Body of pancreas (tissue), 4 donors: Measurements from ENCODE around the gene UAP1L1. TPM values are rescaled to one million over a fixed set of nuclear protein-coding genes. Genes with fewer than 3 reads are reported as not detected.
A peak's percentile ranks its signal among the peaks of the same experiment; 100 is the strongest.

Source experiments
- ATAC-seq: fragments of 150-250 bp; one replicate; pipeline ENCODE4 v1.9.1; 2016
- DNase-seq, 4 donors: peaks; one replicate each; pipeline ENCODE4 v3.0.0-alpha.2; 2019
- H3K27ac ChIP-seq, 4 donors: fragments of 200-600 bp; sonication (generic); 1 replicate in 3 of 4; 2 replicates in 1 of 4; pipeline versions ENCODE4 v1.5.1 to v1.6.1; 2016 to 2019; ENCODE audit warnings: mild to moderate bottlenecking in 1 of 4, mixed read lengths in 1 of 4, moderate library complexity in 1 of 4
- H3K27me3 ChIP-seq, 2 donors: fragments of 200-600 bp; sonication (generic); one replicate each; pipeline ENCODE4 v1.6.0; 2016; ENCODE audit warnings: mild to moderate bottlenecking in 1 of 2
- H3K36me3 ChIP-seq, 2 donors: fragments of 200-600 bp; sonication (generic); replicated peaks in 1 of 2; 2 replicates each; pipeline ENCODE4 v1.5.1; 2016; ENCODE audit warnings: low read depth in 2 of 2; ENCODE audit not compliant: insufficient read depth in 1 of 2
- H3K4me1 ChIP-seq: fragments of 200-600 bp; sonication (generic); one replicate; pipeline ENCODE4 v1.6.0; 2016
- H3K4me3 ChIP-seq, 2 donors: fragments of 200-600 bp; sonication (generic); 1 replicate in 1 of 2; 2 replicates in 1 of 2; pipeline ENCODE4 v1.5.1; 2016 to 2019
- H3K9me3 ChIP-seq, 3 donors: fragments of 200-600 bp; sonication (generic); 1 replicate in 2 of 3; 2 replicates in 1 of 3; pipeline ENCODE4 v1.5.1; 2016
- POLR2A ChIP-seq, 3 donors: fragments of 450-650 bp; IDR thresholded peaks; one replicate each; pipeline ENCODE4 v1.6.1; 2016; ENCODE audit warnings: antibody characterized with exemption in 3 of 3, mild to moderate bottlenecking in 2 of 3
- WGBS, 2 donors: methylation state at CpG; one replicate each; pipeline ENCODE4 v1.1.5; 2017; 5-methylcytosine and 5-hydroxymethylcytosine counted together
- intact Hi-C: fragments of 100-400 bp; cut with DNase I; formaldehyde crosslinking; loops from one replicate; pipeline ENCODE4 v1.15.1; 2023
- total RNA-seq, 2 donors: library from RNA; depleted of rRNA; stranded (reverse); fragments of >200 nt; gene quantifications; one replicate each; pipeline ENCODE4 v1.1.0, GENCODE V29; 2016
- TF ChIP-seq, protein P1 (sequence below), 7 experiments: fragments of 450-650 bp in 4 of 7; fragments of 200-600 bp in 3 of 7; sonication (generic) in 3 of 7; IDR thresholded peaks; one replicate each; pipeline ENCODE4 v1.5.1; 2016 to 2019; ENCODE audit warnings: antibody characterized with exemption in 7 of 7

Gene UAP1L1
- total RNA-seq, 2 donors from 2014 or later: 7.8 to 8.2 TPM

DNA sequence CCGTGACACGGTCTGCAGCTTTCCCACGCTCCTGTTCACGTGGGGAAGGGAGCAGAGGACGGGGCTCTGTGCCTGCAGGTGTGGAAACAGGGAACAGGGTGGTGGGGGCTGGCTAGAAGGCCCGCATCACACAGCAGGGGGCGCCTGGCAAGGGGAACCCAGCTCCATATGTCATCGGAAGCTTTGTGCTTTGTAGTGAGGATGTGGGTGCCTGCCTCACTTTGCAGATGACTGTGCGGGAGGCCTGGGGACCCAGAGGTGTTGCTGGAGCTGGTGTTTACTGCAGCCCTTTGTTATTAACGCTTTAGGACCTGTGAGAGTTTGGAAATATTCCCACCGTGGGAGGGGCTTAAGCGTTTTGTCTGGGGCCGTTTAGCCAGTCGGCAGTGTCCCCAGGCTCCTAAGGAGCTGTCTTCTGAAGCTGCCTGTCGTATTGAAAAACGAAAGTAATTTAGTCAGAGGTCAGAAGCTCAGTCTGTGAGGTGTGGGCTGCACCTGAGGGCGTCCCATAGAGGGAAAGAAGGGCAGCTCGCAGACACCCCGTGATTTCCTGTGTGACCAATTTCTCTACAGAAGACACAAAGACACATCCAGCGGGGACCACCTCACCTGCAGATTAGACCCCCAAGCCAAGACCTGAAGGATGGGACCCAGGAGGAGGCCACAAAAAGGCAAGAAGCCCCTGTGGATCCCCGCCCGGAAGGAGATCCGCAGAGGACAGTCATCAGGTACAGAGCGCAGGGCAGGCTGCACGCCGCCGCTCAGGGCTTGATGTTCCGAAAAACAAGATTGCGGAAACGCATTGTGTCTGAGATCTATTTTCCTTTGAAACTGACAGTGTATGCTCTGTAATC, 18.6 kb downstream of the UAP1L1 start:
- WGBS, 2 donors: 74 to 82% methylated on average over 25 to 30 of the region's 30 CpGs
- Histone ChIP-seq H3K36me3 (peaks cover 0 to 5% of the 10 kb centered on the region in 2 donors), H3K27ac (no peak overlapping the region), H3K4me3 (no peak overlapping the region), H3K4me1 (no peaks in the 10 kb centered on the region), H3K9me3 (no peaks in the 10 kb centered on the region), H3K27me3 (no peaks in the 10 kb centered on the region)
- intact Hi-C loops: no loop called here
- DNase-seq: no peak
- TF ChIP-seq, protein P1, sequence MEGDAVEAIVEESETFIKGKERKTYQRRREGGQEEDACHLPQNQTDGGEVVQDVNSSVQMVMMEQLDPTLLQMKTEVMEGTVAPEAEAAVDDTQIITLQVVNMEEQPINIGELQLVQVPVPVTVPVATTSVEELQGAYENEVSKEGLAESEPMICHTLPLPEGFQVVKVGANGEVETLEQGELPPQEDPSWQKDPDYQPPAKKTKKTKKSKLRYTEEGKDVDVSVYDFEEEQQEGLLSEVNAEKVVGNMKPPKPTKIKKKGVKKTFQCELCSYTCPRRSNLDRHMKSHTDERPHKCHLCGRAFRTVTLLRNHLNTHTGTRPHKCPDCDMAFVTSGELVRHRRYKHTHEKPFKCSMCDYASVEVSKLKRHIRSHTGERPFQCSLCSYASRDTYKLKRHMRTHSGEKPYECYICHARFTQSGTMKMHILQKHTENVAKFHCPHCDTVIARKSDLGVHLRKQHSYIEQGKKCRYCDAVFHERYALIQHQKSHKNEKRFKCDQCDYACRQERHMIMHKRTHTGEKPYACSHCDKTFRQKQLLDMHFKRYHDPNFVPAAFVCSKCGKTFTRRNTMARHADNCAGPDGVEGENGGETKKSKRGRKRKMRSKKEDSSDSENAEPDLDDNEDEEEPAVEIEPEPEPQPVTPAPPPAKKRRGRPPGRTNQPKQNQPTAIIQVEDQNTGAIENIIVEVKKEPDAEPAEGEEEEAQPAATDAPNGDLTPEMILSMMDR (IDR thresholded peaks at IDR 0.05): peak in 1 of 7 experiments; percentile 10
- TF ChIP-seq POLR2A (IDR thresholded peaks at IDR 0.05): no peak
- ATAC-seq: no peak

DNA sequence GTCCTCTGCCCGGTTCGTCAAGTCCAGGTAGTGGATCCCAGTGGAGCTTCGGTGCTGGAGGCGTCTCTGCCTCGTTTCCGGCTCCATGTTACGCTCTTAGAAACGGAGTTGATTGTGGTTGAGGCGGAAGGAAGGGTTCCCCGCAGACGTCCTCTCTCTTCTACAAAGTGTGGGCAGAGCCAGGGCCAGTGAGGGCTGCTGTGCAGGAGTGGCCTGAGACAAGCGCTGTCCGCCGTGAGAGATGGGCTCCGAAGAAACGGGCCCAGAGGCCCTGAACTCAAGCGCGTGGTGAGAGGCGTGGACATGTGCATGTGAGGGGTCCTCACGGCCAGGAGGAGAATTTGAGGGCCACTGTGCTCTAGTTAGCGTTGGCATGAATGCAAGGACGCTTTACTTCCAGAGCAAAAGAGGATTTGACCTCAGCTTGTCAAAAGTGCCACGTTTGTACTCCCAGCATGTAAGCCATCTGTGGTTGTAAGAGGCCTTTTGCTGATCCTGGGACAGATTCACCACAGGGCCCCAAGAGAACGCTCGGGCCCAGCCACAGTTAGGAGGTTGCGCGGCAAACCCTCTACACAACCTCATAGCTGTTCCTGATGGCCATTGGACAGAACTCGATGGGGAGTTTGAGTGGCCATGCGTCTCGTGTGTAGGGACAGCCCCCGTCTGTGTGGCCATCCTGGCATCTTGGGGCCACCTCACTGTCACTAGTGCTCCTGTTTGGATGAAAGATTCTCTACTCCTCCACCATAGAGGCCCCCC, 19.6 kb downstream of the UAP1L1 start:
- H3K4me1 ChIP-seq: no peaks in the 10 kb centered on the region
- no peak overlapping the region for H3K27ac ChIP-seq
- 92 to 93% methylated on average over 22 to 31 of the region's 31 CpGs for WGBS, 2 donors
- H3K9me3 ChIP-seq: no peaks in the 10 kb centered on the region
- intact Hi-C loops: no loop called here
- peaks cover 4 to 14% of the 10 kb centered on the region in 2 donors for H3K36me3 ChIP-seq
- no peaks in the 10 kb centered on the region for H3K27me3 ChIP-seq
- ATAC-seq: no peak
- H3K4me3 ChIP-seq: no peak overlapping the region
- TF ChIP-seq, protein P1 (IDR thresholded peaks at IDR 0.05): no peak
- TF ChIP-seq POLR2A (IDR thresholded peaks at IDR 0.05): no peak
- DNase-seq: no peak

DNA sequence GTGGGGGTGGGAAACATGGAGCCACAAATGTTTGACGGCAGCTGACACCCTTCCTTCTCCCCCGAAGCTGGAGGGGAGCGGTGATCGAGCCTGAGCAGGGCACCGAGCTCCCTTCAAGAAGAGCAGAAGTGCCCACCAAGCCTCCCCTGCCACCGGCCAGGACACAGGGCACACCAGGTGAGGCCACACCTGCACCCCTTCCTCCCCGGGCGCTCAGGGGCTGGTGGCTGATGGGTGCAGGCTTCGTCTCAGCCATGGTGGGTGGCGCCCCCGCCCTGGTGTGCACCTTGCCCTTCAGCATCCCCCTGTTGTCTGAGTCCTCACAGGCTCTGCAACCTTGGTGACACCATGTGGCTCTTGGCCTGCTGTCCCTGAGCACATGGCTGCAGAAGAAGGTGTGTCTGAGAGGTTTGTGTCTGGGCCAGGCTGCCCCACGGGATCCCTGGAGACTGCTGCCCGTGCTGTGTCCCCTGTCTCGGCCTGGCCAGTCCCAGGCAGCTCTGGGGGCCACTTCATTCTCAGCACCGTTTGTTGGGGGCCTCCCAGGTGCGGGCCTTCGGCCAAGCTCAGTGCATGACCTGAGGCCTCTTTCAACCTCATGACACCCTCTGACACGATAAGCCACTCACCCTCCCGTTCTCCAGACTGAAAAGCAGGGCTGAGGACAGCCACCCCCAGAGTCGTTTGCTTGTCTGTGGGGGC, 20.6 kb downstream of the UAP1L1 start:
- Histone ChIP-seq H3K27me3 (no peaks in the 10 kb centered on the region), H3K27ac (no peak overlapping the region), H3K4me1 (no peaks in the 10 kb centered on the region), H3K36me3 (peaks cover 9 to 21% of the 10 kb centered on the region in 2 donors), H3K9me3 (no peaks in the 10 kb centered on the region), H3K4me3 (no peak overlapping the region)
- TF ChIP-seq POLR2A (IDR thresholded peaks at IDR 0.05): no peak
- TF ChIP-seq, protein P1 (IDR thresholded peaks at IDR 0.05): no peak
- no peak for ATAC-seq
- 86 to 90% methylated on average over 5 to 20 of the region's 20 CpGs for WGBS, 2 donors
- intact Hi-C loops: no loop called here
- no peak for DNase-seq

DNA sequence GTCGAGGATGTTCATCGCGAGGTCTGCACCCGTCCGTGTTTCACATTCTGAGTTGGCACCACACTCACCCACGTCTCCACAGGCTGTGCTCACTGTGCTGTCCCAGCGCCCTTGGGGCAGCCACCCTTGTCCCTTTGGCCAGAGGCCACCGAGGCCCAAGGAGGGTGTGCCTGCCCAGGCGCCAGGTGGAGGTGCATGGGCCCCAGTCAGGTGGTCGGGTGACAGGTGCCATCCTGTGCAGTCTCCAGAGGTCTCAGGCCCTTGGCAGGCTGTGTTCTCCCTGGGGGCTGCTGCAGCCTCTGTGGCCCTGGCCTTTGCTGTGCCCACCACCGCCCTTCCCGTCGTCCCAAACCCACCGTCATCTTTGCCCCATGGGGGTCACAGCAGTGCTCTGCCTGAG, 21.9 kb downstream of the UAP1L1 start:
- WGBS, 2 donors: 86 to 88% methylated on average over 13 of the region's 14 CpGs
- intact Hi-C loops: no loop called here
- no peak overlapping the region for H3K4me3 ChIP-seq
- H3K36me3 ChIP-seq: peaks cover 9 to 30% of the 10 kb centered on the region in 2 donors
- TF ChIP-seq, protein P1 (IDR thresholded peaks at IDR 0.05): no peak
- TF ChIP-seq POLR2A (IDR thresholded peaks at IDR 0.05): no peak
- DNase-seq: no peak
- H3K27me3 ChIP-seq: no peaks in the 10 kb centered on the region
- H3K9me3 ChIP-seq: no peaks in the 10 kb centered on the region
- no peak overlapping the region for H3K27ac ChIP-seq
- no peak for ATAC-seq
- no peaks in the 10 kb centered on the region for H3K4me1 ChIP-seq
